Natural killer cell (primary cell): ENCODE data around the gene NOSTRIN. TPM values are rescaled to one million over a fixed set of nuclear protein-coding genes. Genes with fewer than 3 reads are reported as not detected.

ENCODE experiments used
- ATAC-seq, 3 donors: fragments of 150-1000 bp in 2 of 3; fragments of 200-7000 bp in 1 of 3; cut with Tn5 transposase; 1 replicate in 1 of 3; 2 replicates in 2 of 3; pipeline ENCODE4 v1.10.0; 2021; ENCODE audit warnings: mild to moderate bottlenecking in 2 of 3, moderate library complexity in 2 of 3
- DNase-seq, 2 donors: peaks; one replicate each; pipeline versions ENCODE4 v3.0.0 to v3.0.0-alpha.2; 2013 to 2021; ENCODE audit warnings: mixed read lengths in 1 of 2
- H3K27ac ChIP-seq: one replicate; pipeline ENCODE4 v1.5.1; 2013; ENCODE audit warnings: mild to moderate bottlenecking, low read length
- H3K27me3 ChIP-seq: one replicate; pipeline ENCODE4 v1.6.1; 2013; ENCODE audit warnings: low read length; ENCODE audit not compliant: control insufficient read depth, insufficient read depth
- H3K36me3 ChIP-seq: one replicate; pipeline ENCODE4 v1.6.1; 2013; ENCODE audit warnings: low read length; ENCODE audit not compliant: control insufficient read depth, insufficient read depth
- H3K4me1 ChIP-seq: one replicate; pipeline ENCODE4 v1.6.1; 2013; ENCODE audit warnings: low read length; ENCODE audit not compliant: control insufficient read depth, insufficient read depth
- H3K4me3 ChIP-seq: one replicate; pipeline ENCODE4 v1.5.1; 2013; ENCODE audit warnings: low read length
- H3K9me3 ChIP-seq: one replicate; pipeline ENCODE4 v1.6.1; 2013; ENCODE audit warnings: low read length; ENCODE audit not compliant: control insufficient read depth, insufficient read depth
- H3K27ac Mint-ChIP-seq, 2 donors: one replicate each; pipeline ENCODE4 v1.8.0; 2022; ENCODE audit warnings: mild to moderate bottlenecking in 2 of 2, mixed read lengths in 2 of 2, moderate library complexity in 1 of 2
- H3K27me3 Mint-ChIP-seq, 2 donors: one replicate each; pipeline ENCODE4 v1.8.0; 2022; ENCODE audit warnings: low read depth in 2 of 2, mixed read lengths in 2 of 2
- H3K36me3 Mint-ChIP-seq: one replicate; pipeline ENCODE4 v1.8.0; 2022; ENCODE audit warnings: mixed read lengths
- H3K4me1 Mint-ChIP-seq, 2 donors: one replicate each; pipeline ENCODE4 v1.8.0; 2022; ENCODE audit warnings: mixed read lengths in 2 of 2
- H3K4me3 Mint-ChIP-seq: one replicate; pipeline ENCODE4 v1.8.0; 2022; ENCODE audit warnings: mild to moderate bottlenecking, moderate library complexity, mixed read lengths
- H3K9me3 Mint-ChIP-seq, 2 donors: one replicate each; pipeline ENCODE4 v1.8.0; 2022; ENCODE audit warnings: mixed read lengths in 2 of 2
- CTCF ChIP-seq: fragments of 200-600 bp; IDR thresholded peaks from one replicate; pipeline ENCODE4 v1.8.0; 2022; ENCODE audit warnings: antibody characterized with exemption
- WGBS: methylation state at CpG from one replicate; pipeline ENCODE4 v1.1.7; 2013; ENCODE audit warnings: missing lambda C conversion rate; ENCODE audit not compliant: insufficient coverage; 5-methylcytosine and 5-hydroxymethylcytosine counted together
- intact Hi-C: fragments of 100-400 bp; cut with micrococcal nuclease; formaldehyde crosslinking; loops from one replicate; pipeline ENCODE4 v1.14.2; 2022
- total RNA-seq, 4 donors: library from RNA; stranded (reverse); fragments of 120-200 nt in 1 of 4; gene quantifications; one replicate each; pipeline versions ENCODE4 v1.2.3 to v1.2.4, GENCODE V29; 2013 to 2022

The NOSTRIN gene
- total RNA-seq, result under 1 TPM in 1 of 3 donors, not detected in 2; 0.18 TPM
- 0.32 TPM for total RNA-seq (2013)

- Mint-ChIP-seq H3K27ac (no peak within 1 kb of the TSS), H3K4me3 (no peak within 1 kb of the TSS), H3K9me3 (no peaks in the 10 kb centered on the region), H3K36me3 (no peaks in the 10 kb centered on the region), H3K4me1 (no peaks in the 10 kb centered on the region), H3K27me3 (no peaks in the 10 kb centered on the region)
- intact Hi-C loops, result no loop called here
- H3K9me3 ChIP-seq, result no peaks in the 10 kb centered on the region
- 70% methylated on average over 10 of the region's 10 CpGs for WGBS
- no peaks in the 10 kb centered on the region for H3K36me3 ChIP-seq
- H3K4me1 ChIP-seq, result no peaks in the 10 kb centered on the region
- H3K4me3 ChIP-seq, result no peak within 1 kb of the TSS
- ATAC-seq (no peak), DNase-seq (no peak)
- no peak within 1 kb of the TSS for H3K27ac ChIP-seq
- TF ChIP-seq CTCF, result no peak
- H3K27me3 ChIP-seq, result no peaks in the 10 kb centered on the region
These were observed at the start of gene NOSTRIN for GRCh38 chr2:168801961-168802858. Gene NOSTRIN (plus strand): TSS chr2:168802637. CDS start chr2:168802647, 10 bp downstream.

GRCh38 chr2:168753765-168754329 lies 48.6 kb upstream of the NOSTRIN start:
- ATAC-seq, result no peak
- WGBS, result 100% methylated on average over 5 of the region's 8 CpGs

GRCh38 chr2:168757223-168757622 lies 45.2 kb upstream of the NOSTRIN start:
- peaks cover 21% of the 10 kb centered on the region for H3K4me1 ChIP-seq
- Mint-ChIP-seq H3K9me3 (no peaks in the 10 kb centered on the region), H3K4me1 (peaks cover 38 to 51% of the 10 kb centered on the region in 2 donors), H3K27ac (peak overlapping the region; percentile 58 to 78), H3K36me3 (no peaks in the 10 kb centered on the region), H3K27me3 (no peaks in the 10 kb centered on the region), H3K4me3 (peak overlapping the region; percentile 49)
- 21% methylated on average over 3 of the region's 3 CpGs for WGBS
- H3K27me3 ChIP-seq, result no peaks in the 10 kb centered on the region
- ATAC-seq (peak; percentile 54 to 70 (median 68)), DNase-seq (no peak)
- H3K4me3 ChIP-seq, result no peak overlapping the region
- intact Hi-C loops, result no loop called here
- no peaks in the 10 kb centered on the region for H3K36me3 ChIP-seq
- H3K27ac ChIP-seq, result peak overlapping the region; percentile 30
- H3K9me3 ChIP-seq, result no peaks in the 10 kb centered on the region
- TF ChIP-seq CTCF, result no peak

More at GRCh38 chr2:168753765-168754329, 48.6 kb upstream of the NOSTRIN start:
- H3K27me3 ChIP-seq, result no peaks in the 10 kb centered on the region
- intact Hi-C loops, result no loop called here
- TF ChIP-seq CTCF, result no peak
- Mint-ChIP-seq H3K4me3 (no peak overlapping the region), H3K27me3 (no peaks in the 10 kb centered on the region), H3K27ac (peak overlapping the region; percentile 6 to 50), H3K36me3 (no peaks in the 10 kb centered on the region), H3K4me1 (peaks cover 60 to 63% of the 10 kb centered on the region in 2 donors), H3K9me3 (no peaks in the 10 kb centered on the region)
- H3K27ac ChIP-seq, result no peak overlapping the region
- H3K4me1 ChIP-seq, result peaks cover 38% of the 10 kb centered on the region
- H3K9me3 ChIP-seq, result no peaks in the 10 kb centered on the region
- no peak overlapping the region for H3K4me3 ChIP-seq
- H3K36me3 ChIP-seq, result no peaks in the 10 kb centered on the region
- DNase-seq, result no peak
